PC-3 (cell line): ENCODE measurements around the gene RAB22A. TPM values are rescaled to one million over a fixed set of nuclear protein-coding genes. Genes with fewer than 3 reads are reported as not detected.

ENCODE experiments used
- ATAC-seq: fragments of 200-7000 bp; cut with Tn5 transposase; 2 replicates; pipeline ENCODE4 v1.9.1; 2020; ENCODE audit warnings: mild to moderate bottlenecking, moderate library complexity
- BruUV-seq: library from RNA; stranded (reverse); fragments of 400-500 nt; replicated peaks from 2 replicates; lab custom pipeline; 2021; lab: Mats Ljungman, UMichigan
- CTCF ChIA-PET: fragments of 300-600 bp; sonication (Branson Sonifier 250); formaldehyde crosslinking; loops from one replicate; lab custom pipeline; 2022; ENCODE audit warnings: antibody characterized with exemption; lab: Charles Lee
- POLR2A ChIA-PET: fragments of 300-600 bp; sonication (Branson Sonifier 250); formaldehyde crosslinking; loops from one replicate; lab custom pipeline; 2022; ENCODE audit warnings: antibody characterized with exemption; ENCODE audit not compliant: unreplicated experiment; lab: Charles Lee
- DNase-seq: peaks from one replicate; pipeline ENCODE4 v3.0.0-alpha.2; 2015
- H2AFZ ChIP-seq: fragments of 300-600 bp; sonication (generic); 2 replicates; pipeline ENCODE4 v1.6.0; 2016; ENCODE audit warnings: antibody characterized with exemption, low read length
- H3F3A ChIP-seq: fragments of 300-600 bp; sonication (generic); one replicate; pipeline ENCODE4 v1.6.0; 2017; ENCODE audit warnings: antibody characterized with exemption, low read length, control low read depth, mild to moderate bottlenecking; ENCODE audit not compliant: unreplicated experiment
- H3K27ac ChIP-seq: fragments of 300-600 bp; sonication (generic); 2 replicates; pipeline ENCODE4 v1.5.1; 2016; ENCODE audit warnings: mild to moderate bottlenecking, low read length
- H3K27me3 ChIP-seq: fragments of 300-600 bp; sonication (generic); 2 replicates; pipeline ENCODE4 v1.6.1; 2016; ENCODE audit warnings: low read length, mixed read lengths
- H3K36me3 ChIP-seq: fragments of 300-600 bp; sonication (generic); 2 replicates; pipeline ENCODE4 v1.6.1; 2016; ENCODE audit warnings: low read depth, mixed run types, low read length, mixed read lengths
- H3K4me1 ChIP-seq: fragments of 300-600 bp; sonication (generic); 2 replicates; pipeline ENCODE4 v1.5.1; 2016; ENCODE audit warnings: low read length; ENCODE audit not compliant: insufficient read depth
- H3K4me2 ChIP-seq: fragments of 300-600 bp; sonication (generic); 2 replicates; pipeline ENCODE4 v1.6.0; 2016; ENCODE audit warnings: low read length
- H3K4me3 ChIP-seq: fragments of 300-600 bp; sonication (generic); 2 replicates; pipeline ENCODE4 v1.5.1; 2016; ENCODE audit warnings: mild to moderate bottlenecking, low read length, mixed read lengths
- H3K79me2 ChIP-seq: fragments of 300-600 bp; sonication (generic); 2 replicates; pipeline ENCODE4 v1.6.1; 2017; ENCODE audit warnings: low read length, mixed read lengths
- H3K9ac ChIP-seq: fragments of 300-600 bp; sonication (generic); 2 replicates; pipeline ENCODE4 v1.6.0; 2016; ENCODE audit warnings: mild to moderate bottlenecking, low read length
- H3K9me2 ChIP-seq: fragments of 300-600 bp; sonication (generic); replicated peaks from 2 replicates; pipeline ENCODE4 v1.6.1; 2016; ENCODE audit warnings: mixed run types, low read length, mixed read lengths
- H3K9me3 ChIP-seq: fragments of 300-600 bp; sonication (generic); 2 replicates; pipeline ENCODE4 v1.6.1; 2016; ENCODE audit warnings: low read length, mixed read lengths
- H4K20me1 ChIP-seq: fragments of 300-600 bp; sonication (generic); 2 replicates; pipeline ENCODE4 v1.6.1; 2016; ENCODE audit warnings: low read length, mixed read lengths
- CTCF ChIP-seq: fragments of 300-600 bp; sonication (generic); conservative IDR thresholded peaks from 2 replicates; pipeline ENCODE4 v1.5.1; 2017; ENCODE audit warnings: antibody characterized with exemption, low read depth, mild to moderate bottlenecking, low read length
- EZH2 ChIP-seq: fragments of 300-600 bp; sonication (generic); IDR thresholded peaks from one replicate; pipeline ENCODE4 v1.6.1; 2017; ENCODE audit warnings: antibody characterized with exemption, mild to moderate bottlenecking, low read length; ENCODE audit not compliant: unreplicated experiment
- EZH2phosphoT487 ChIP-seq: fragments of 300-600 bp; sonication (generic); IDR thresholded peaks from 2 replicates; pipeline ENCODE4 v1.6.1; 2018; ENCODE audit warnings: mild to moderate bottlenecking, antibody characterized with exemption, low read length, borderline replicate concordance
- intact Hi-C: fragments of 100-400 bp; cut with micrococcal nuclease; formaldehyde crosslinking; loops from 2 replicates; pipeline ENCODE4 v1.9.0; 2023
- total RNA-seq: library from RNA; depleted of rRNA; stranded (reverse); fragments of >200 nt; gene quantifications from 2 replicates; pipeline ENCODE4 v1.2.3, GENCODE V29; 2014

The RAB22A gene
- total RNA-seq, 1 experiment from 2014 or later, result 47.4 TPM

- H3K27ac ChIP-seq, result no peak overlapping the region
- ChIA-PET POLR2A (no interaction called here), CTCF (no interaction called here)
- H3K27me3 ChIP-seq, result no peaks in the 10 kb centered on the region
- no peaks in the 10 kb centered on the region for H3K9me3 ChIP-seq
- no peaks in the 10 kb centered on the region for H3K9me2 ChIP-seq
- no peak overlapping the region for H3K4me2 ChIP-seq
- H3K9ac ChIP-seq, result no peak overlapping the region
- H3K79me2 ChIP-seq, result peaks cover 100% of the 10 kb centered on the region
- BruUV-seq, result no TSS peak
- no peaks in the 10 kb centered on the region for H3F3A ChIP-seq
- peaks cover 17% of the 10 kb centered on the region; the same call in 1 of the 2 replicates for H3K36me3 ChIP-seq
- DNase-seq (no peak), ATAC-seq (no peak)
- H3K4me3 ChIP-seq, result no peak overlapping the region
- no peak for TF ChIP-seq EZH2phosphoT487
- TF ChIP-seq CTCF, result no peak
- TF ChIP-seq EZH2, result no peak
- 0 out of 2 replicates have a peak, but pooled peaks cover 3% of the 10 kb centered on the region for H3K4me1 ChIP-seq
- peaks cover 71% of the 10 kb centered on the region for H4K20me1 ChIP-seq
- intact Hi-C loops, result no loop called here
- H2AFZ ChIP-seq, result no peak overlapping the region
Observed at GRCh38 chr20:58398254-58398653, 88.7 kb downstream of the RAB22A start.

GRCh38 chr20:58399926-58400325 lies 90.4 kb downstream of the RAB22A start:
- ChIA-PET CTCF (no interaction called here), POLR2A (no interaction called here)
- intact Hi-C loops, result no loop called here
- Histone ChIP-seq H3K9me3 (no peaks in the 10 kb centered on the region), H3F3A (no peaks in the 10 kb centered on the region), H3K36me3 (0 out of 2 replicates have a peak, but pooled peaks cover 11% of the 10 kb centered on the region), H3K9ac (no peak overlapping the region), H3K79me2 (peaks cover 100% of the 10 kb centered on the region), H3K4me1 (no peaks in the 10 kb centered on the region), H3K27ac (no peak overlapping the region), H3K4me2 (no peak overlapping the region), H2AFZ (no peak overlapping the region), H3K4me3 (no peak overlapping the region), H4K20me1 (peaks cover 74% of the 10 kb centered on the region), H3K27me3 (no peaks in the 10 kb centered on the region), H3K9me2 (no peaks in the 10 kb centered on the region)
- DNase-seq, result no peak
- BruUV-seq, result no TSS peak
- ATAC-seq, result no peak
- TF ChIP-seq CTCF (no peak), EZH2 (no peak), EZH2phosphoT487 (no peak)

DNA sequence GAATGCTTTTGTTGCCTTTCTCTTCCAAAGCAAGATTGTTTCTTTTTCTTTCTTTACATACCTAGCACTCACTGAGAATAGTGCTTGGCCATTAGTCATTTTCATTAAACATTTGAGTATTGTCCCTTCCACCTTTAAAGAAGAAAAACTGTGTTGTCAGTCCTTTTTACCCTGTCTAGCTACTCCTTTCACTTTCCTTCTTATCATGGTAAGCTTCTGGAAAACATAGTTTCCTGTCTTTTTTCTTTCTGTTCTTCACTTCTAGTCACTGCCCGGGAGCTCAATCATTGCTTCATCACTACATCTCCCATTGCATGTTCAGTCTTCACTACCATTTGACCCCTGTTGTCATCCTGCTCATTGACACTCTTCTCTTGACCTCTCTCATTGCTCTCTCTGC lies 91.6 kb downstream of the RAB22A start:
- POLR2A ChIA-PET, result no interaction called here
- H4K20me1 ChIP-seq, result peaks cover 73% of the 10 kb centered on the region
- TF ChIP-seq EZH2 (no peak), EZH2phosphoT487 (no peak), CTCF (no peak)
- BruUV-seq, result no TSS peak
- no peak overlapping the region for H3K27ac ChIP-seq
- CTCF ChIA-PET, result no interaction called here
- no peaks in the 10 kb centered on the region for H3K27me3 ChIP-seq
- H3K9me2 ChIP-seq, result no peaks in the 10 kb centered on the region
- peaks cover 100% of the 10 kb centered on the region for H3K79me2 ChIP-seq
- 0 out of 2 replicates have a peak, but pooled peaks cover 11% of the 10 kb centered on the region for H3K36me3 ChIP-seq
- no peak overlapping the region for H3K4me3 ChIP-seq
- no peaks in the 10 kb centered on the region for H3K9me3 ChIP-seq
- ATAC-seq (no peak), DNase-seq (no peak)
- H3F3A ChIP-seq, result no peaks in the 10 kb centered on the region
- H2AFZ ChIP-seq, result no peak overlapping the region
- intact Hi-C loops, result no loop called here
- peaks cover 4% of the 10 kb centered on the region for H3K4me1 ChIP-seq
- no peak overlapping the region for H3K4me2 ChIP-seq
- no peak overlapping the region for H3K9ac ChIP-seq
